Endothelial cell of umbilical vein (primary cell): ENCODE data around the gene GLCE. TPM values are rescaled to one million over a fixed set of nuclear protein-coding genes. Genes with fewer than 3 reads are reported as not detected.
A peak's percentile ranks its signal among the peaks of the same experiment; 100 is the strongest.

Source experiments
- BruUV-seq: library from RNA; stranded (reverse); fragments of 400-500 nt; replicated peaks from 2 replicates; lab custom pipeline; 2021; lab: Mats Ljungman, UMichigan
- CTCF ChIA-PET: fragments of 300-600, 350-600 bp; sonication (Branson Sonifier 250); formaldehyde crosslinking; loops from one replicate; lab custom pipeline; 2021; ENCODE audit warnings: antibody characterized with exemption, inconsistent platforms; lab: Charles Lee
- POLR2A ChIA-PET: fragments of 300-600, 350-600 bp; sonication (Branson Sonifier 250); formaldehyde crosslinking; loops from one replicate; lab custom pipeline; 2021; ENCODE audit warnings: antibody characterized with exemption, inconsistent platforms; lab: Charles Lee
- DNase-seq: peaks from one replicate; pipeline ENCODE4 v3.0.0-alpha.2; 2011; ENCODE audit warnings: low read depth, low spot score
- FAIRE-seq: peaks from 2 replicates; lab custom pipeline; 2011; peaks lifted over from hg19 to GRCh38; lab: Jason Lieb, UNC
- H2AFZ ChIP-seq: 2 replicates; pipeline ENCODE4 v1.6.0; 2012; ENCODE audit warnings: low read depth, low read length, control low read depth, inconsistent platforms
- H3K27ac ChIP-seq: 2 replicates; pipeline ENCODE4 v1.5.1; 2011; ENCODE audit warnings: low read depth, mild to moderate bottlenecking, control low read depth, low read length, moderate library complexity; ENCODE audit not compliant: insufficient read depth
- H3K27me3 ChIP-seq, 2 experiments: 2 replicates each; pipeline versions ENCODE4 v1.6.0 to v1.6.1; 2011; ENCODE audit warnings: low read length in 2 of 2, mixed read lengths in 1 of 2; ENCODE audit not compliant: control insufficient read depth in 2 of 2, insufficient read depth in 2 of 2
- H3K36me3 ChIP-seq, 2 experiments: 2 replicates in 1 of 2; 3 replicates in 1 of 2; pipeline ENCODE4 v1.5.1; 2011; ENCODE audit warnings: low read length in 2 of 2, mild to moderate bottlenecking in 1 of 2, moderate library complexity in 1 of 2; ENCODE audit not compliant: control insufficient read depth in 2 of 2, insufficient read depth in 2 of 2; ENCODE audit errors: extremely low read depth in 1 of 2
- H3K4me1 ChIP-seq: 3 replicates; pipeline ENCODE4 v1.5.1; 2011; ENCODE audit warnings: mild to moderate bottlenecking, low read length; ENCODE audit not compliant: control insufficient read depth, insufficient read depth; ENCODE audit errors: extremely low read depth
- H3K4me2 ChIP-seq: 2 replicates; pipeline ENCODE4 v1.6.1; 2011; ENCODE audit warnings: low read length, control low read depth, mixed read lengths; ENCODE audit not compliant: insufficient read depth
- H3K4me3 ChIP-seq, 3 experiments: fragments of 200-600 bp in 1 of 3; sonication (generic), shearing (Covaris generic) in 1 of 3; replicated peaks in 1 of 3; 2 replicates each; pipeline ENCODE4 v1.5.1; 2011 to 2016; ENCODE audit warnings: control low read depth in 3 of 3, low read length in 3 of 3, mild to moderate bottlenecking in 2 of 3, inconsistent platforms in 1 of 3, low read depth in 1 of 3, moderate library complexity in 1 of 3; ENCODE audit not compliant: insufficient read depth in 1 of 3
- H3K79me2 ChIP-seq: 2 replicates; pipeline ENCODE4 v1.6.0; 2012; ENCODE audit warnings: low read length, inconsistent platforms; ENCODE audit not compliant: control insufficient read depth, insufficient read depth
- H3K9ac ChIP-seq: replicated peaks from 2 replicates; pipeline ENCODE3; 2011; ENCODE audit warnings: low read length, control low read depth; ENCODE audit not compliant: insufficient read depth; ENCODE audit errors: extremely low read depth
- H3K9me1 ChIP-seq: replicated peaks from 3 replicates; pipeline ENCODE4 v1.6.0; 2011; ENCODE audit warnings: mild to moderate bottlenecking, low read length; ENCODE audit not compliant: control insufficient read depth, insufficient read depth; ENCODE audit errors: extremely low read depth
- H3K9me3 ChIP-seq: replicated peaks from 2 replicates; pipeline ENCODE4 v1.5.1; 2012; ENCODE audit warnings: low read length, inconsistent platforms; ENCODE audit not compliant: control insufficient read depth, insufficient read depth
- H4K20me1 ChIP-seq: replicated peaks from 2 replicates; pipeline ENCODE3; 2011; ENCODE audit warnings: mild to moderate bottlenecking, low read length; ENCODE audit not compliant: control insufficient read depth, insufficient read depth; ENCODE audit errors: extremely low read depth
- CTCF ChIP-seq, 2 donors: IDR thresholded peaks; 1 replicate in 1 of 2; 2 replicates in 1 of 2; pipeline ENCODE4 v1.5.1; 2011; ENCODE audit warnings: low read length in 2 of 2, mild to moderate bottlenecking in 2 of 2, moderate library complexity in 2 of 2, control low read depth in 1 of 2, inconsistent platforms in 1 of 2, low read depth in 1 of 2; ENCODE audit not compliant: insufficient read depth in 1 of 2; ENCODE audit errors: extremely low read depth in 1 of 2
- EZH2 ChIP-seq: IDR thresholded peaks from 2 replicates; pipeline ENCODE4 v1.6.1; 2012; ENCODE audit warnings: borderline replicate concordance, low read depth, mild to moderate bottlenecking, moderate library complexity, low read length, inconsistent platforms; ENCODE audit not compliant: severe bottlenecking
- FOS ChIP-seq: IDR thresholded peaks from 2 replicates; pipeline ENCODE4 v1.6.1; 2011; ENCODE audit warnings: mild to moderate bottlenecking, low read length, moderate library complexity, borderline replicate concordance; ENCODE audit not compliant: insufficient read depth
- GATA2 ChIP-seq: IDR thresholded peaks from 2 replicates; pipeline ENCODE4 v1.7.0; 2011; ENCODE audit warnings: low read depth, mild to moderate bottlenecking, moderate library complexity, mixed read lengths, low read length; ENCODE audit not compliant: insufficient read length, insufficient read depth
- JUN ChIP-seq: IDR thresholded peaks from 2 replicates; pipeline ENCODE4 v1.6.1; 2011; ENCODE audit warnings: borderline replicate concordance, low read depth; ENCODE audit not compliant: insufficient read length, insufficient read depth
- MAX ChIP-seq: IDR thresholded peaks from 2 replicates; pipeline ENCODE4 v1.6.1; 2011; ENCODE audit not compliant: insufficient read depth, insufficient read length
- MYC ChIP-seq: IDR thresholded peaks from one replicate; pipeline ENCODE4 v1.6.1; 2011; ENCODE audit warnings: mild to moderate bottlenecking, low read depth, low read length
- POLR2A ChIP-seq: IDR thresholded peaks from 2 replicates; pipeline ENCODE4 v1.6.1; 2012; ENCODE audit warnings: low read depth, mild to moderate bottlenecking, control low read depth, low read length
- POLR2AphosphoS5 ChIP-seq: IDR thresholded peaks from 2 replicates; pipeline ENCODE4 v1.6.1; 2012; ENCODE audit warnings: low read depth, mild to moderate bottlenecking, control low read depth, low read length, moderate library complexity; ENCODE audit not compliant: insufficient read depth
- dilution Hi-C: fragments of 300-500 bp; cut with MboI; formaldehyde crosslinking; loops from one replicate; pipeline ENCODE4 v1.15.0; 2019; ENCODE audit warnings: low sequenced_read_pairs; ENCODE audit not compliant: extremely low pct_ligation_motif_present
- intact Hi-C: fragments of 100-400 bp; cut with micrococcal nuclease; formaldehyde crosslinking; loops from one replicate; pipeline ENCODE4 v1.10.0; 2022
- polyA plus RNA-seq, 4 experiments: library from polyadenylated mRNA; depleted of rRNA in 3 of 4; stranded (reverse) in 3 of 4; unstranded in 1 of 4; fragments of >200 nt; gene quantifications; 2 replicates each; pipeline versions ENCODE4 v1.2.1 to v1.2.3, GENCODE V29; 2011 to 2012; ENCODE audit warnings: missing spikeins in 1 of 4
- total RNA-seq: library from RNA; stranded (reverse); gene quantifications from 2 replicates; pipeline ENCODE4 v1.2.3, GENCODE V29; 2021

GLCE gene
- total and polyA plus RNA-seq, 2 donors (not counting 3 experiments of a cell fraction or from before 2014, with no cell fraction given): 48.1 to 86.6 TPM

GRCh38 chr15:69305933-69306568 is 145.6 kb downstream of the GLCE start:
- peak overlapping the region; percentile 70 for H2AFZ ChIP-seq
- no peaks in the 10 kb centered on the region for H3K36me3 ChIP-seq
- dilution Hi-C loops (no loop called here), intact Hi-C loops (no loop called here)
- H3K9me3 ChIP-seq: no peaks in the 10 kb centered on the region
- CTCF ChIA-PET: no interaction called here
- POLR2A ChIA-PET: no interaction called here
- H3K27me3 ChIP-seq: no peaks in the 10 kb centered on the region
- no peaks in the 10 kb centered on the region for H4K20me1 ChIP-seq
- no peak overlapping the region for H3K9ac ChIP-seq
- TF ChIP-seq MAX (no peak), GATA2 (no peak), EZH2 (no peak), MYC (no peak), CTCF (IDR thresholded peaks at IDR 0.05; ENCODE audit: extremely low read depth in 1 of 2, insufficient read depth in 1 of 2, low read depth in 1 of 2, low read length in 2 of 2) (no peak), FOS (no peak), POLR2A (no peak), JUN (no peak), POLR2AphosphoS5 (no peak)
- peak overlapping the region; percentile 42 for H3K4me2 ChIP-seq
- no peak overlapping the region for H3K4me3 ChIP-seq
- H3K9me1 ChIP-seq: no peaks in the 10 kb centered on the region
- BruUV-seq: no TSS peak
- H3K79me2 ChIP-seq: no peaks in the 10 kb centered on the region
- peak; percentile 4 for FAIRE-seq
- H3K27ac ChIP-seq: no peak overlapping the region
- peaks cover 7% of the 10 kb centered on the region for H3K4me1 ChIP-seq
- DNase-seq: no peak
